Neural cell (in vitro differentiated cells): Measurements from ENCODE around the gene PROKR2. TPM values are rescaled to one million over a fixed set of nuclear protein-coding genes. Genes with fewer than 3 reads are reported as not detected.

Experiments used
- H2AFZ ChIP-seq: fragments of 200-600, 300-800 bp; sonication (generic), shearing (Covaris generic); 2 replicates; pipeline ENCODE4 v1.6.0; 2014; ENCODE audit warnings: low read depth, mild to moderate bottlenecking, antibody characterized with exemption, low read length, moderate library complexity
- H3F3A ChIP-seq: fragments of 200-600 bp; shearing (Covaris generic); 2 replicates; pipeline ENCODE4 v1.6.1; 2016; ENCODE audit warnings: mild to moderate bottlenecking, moderate library complexity, mixed read lengths, antibody characterized with exemption, low read length; ENCODE audit not compliant: insufficient read depth, poor library complexity, severe bottlenecking
- H3K27ac ChIP-seq: fragments of 200-600, 300-800 bp; sonication (generic), shearing (Covaris generic); 2 replicates; pipeline ENCODE4 v1.5.1; 2014; ENCODE audit warnings: mild to moderate bottlenecking, low read length, moderate library complexity
- H3K27me3 ChIP-seq: fragments of 300-800, 200-600 bp; sonication (generic), shearing (Covaris generic); 2 replicates; pipeline ENCODE4 v1.6.0; 2014; ENCODE audit warnings: mild to moderate bottlenecking, low read depth, low read length, moderate library complexity; ENCODE audit not compliant: insufficient read depth
- H3K36me3 ChIP-seq: fragments of 300-800, 200-600 bp; sonication (generic), shearing (Covaris generic); 2 replicates; pipeline ENCODE4 v1.5.1; 2014; ENCODE audit warnings: mild to moderate bottlenecking, antibody characterized with exemption, low read length, moderate library complexity; ENCODE audit not compliant: insufficient read depth
- H3K4me2 ChIP-seq: fragments of 300-800, 200-600 bp; sonication (generic), shearing (Covaris generic); 2 replicates; pipeline ENCODE4 v1.6.0; 2014; ENCODE audit warnings: mild to moderate bottlenecking, low read length
- H3K4me3 ChIP-seq: fragments of 300-800, 200-600 bp; sonication (generic), shearing (Covaris generic); 2 replicates; pipeline ENCODE4 v1.5.1; 2014; ENCODE audit warnings: mild to moderate bottlenecking, low read length, moderate library complexity
- H3K79me2 ChIP-seq: fragments of 200-600 bp; shearing (Covaris generic); replicated peaks from 2 replicates; pipeline ENCODE4 v1.6.0; 2014; ENCODE audit warnings: mild to moderate bottlenecking, low read length, moderate library complexity; ENCODE audit not compliant: insufficient read depth
- H3K9ac ChIP-seq: fragments of 300-800, 200-600 bp; sonication (generic), shearing (Covaris generic); 2 replicates; pipeline ENCODE4 v1.6.1; 2016; ENCODE audit warnings: mild to moderate bottlenecking, low read length, mixed read lengths
- H3K9me2 ChIP-seq: fragments of 200-600 bp; shearing (Covaris generic); 2 replicates; pipeline ENCODE4 v1.6.1; 2016; ENCODE audit warnings: mild to moderate bottlenecking, low read length, mixed read lengths; ENCODE audit not compliant: insufficient read depth
- H3K9me3 ChIP-seq: fragments of 200-600, 300-800 bp; sonication (generic), shearing (Covaris generic); 2 replicates; pipeline ENCODE4 v1.6.1; 2016; ENCODE audit warnings: mild to moderate bottlenecking, mixed run types, low read length, moderate library complexity, mixed read lengths
- H4K20me1 ChIP-seq: fragments of 200-600 bp; shearing (Covaris generic); 2 replicates; pipeline ENCODE4 v1.6.1; 2016; ENCODE audit warnings: mild to moderate bottlenecking, mixed run types; ENCODE audit not compliant: insufficient read depth
- CTCF ChIP-seq: fragments of 450-650 bp; IDR thresholded peaks from 2 replicates; pipeline ENCODE4 v1.5.1; 2014; ENCODE audit warnings: antibody characterized with exemption, mild to moderate bottlenecking, moderate library complexity; ENCODE audit not compliant: poor library complexity, severe bottlenecking
- EP300 ChIP-seq: fragments of 450-650 bp; conservative IDR thresholded peaks from 2 replicates; pipeline ENCODE4 v1.6.1; 2014; ENCODE audit warnings: antibody characterized with exemption, mild to moderate bottlenecking, moderate library complexity; ENCODE audit not compliant: poor library complexity, severe bottlenecking
- EZH2 ChIP-seq: fragments of 200-600, 300-800 bp; shearing (Covaris generic), sonication (generic); IDR thresholded peaks from 2 replicates; pipeline ENCODE4 v1.6.1; 2014; ENCODE audit warnings: antibody characterized with exemption, low read length, borderline replicate concordance, mild to moderate bottlenecking; ENCODE audit not compliant: insufficient read depth, poor library complexity, severe bottlenecking
- MXI1 ChIP-seq: fragments of 450-650 bp; conservative IDR thresholded peaks from 2 replicates; pipeline ENCODE4 v1.6.1; 2014; ENCODE audit warnings: antibody characterized with exemption, mild to moderate bottlenecking; ENCODE audit not compliant: poor library complexity, severe bottlenecking
- POLR2AphosphoS5 ChIP-seq: IDR thresholded peaks from 2 replicates; pipeline ENCODE4 v1.6.1; 2012
- RAD21 ChIP-seq: fragments of 450-650 bp; conservative IDR thresholded peaks from 2 replicates; pipeline ENCODE4 v1.6.1; 2014; ENCODE audit warnings: antibody characterized with exemption, mild to moderate bottlenecking, moderate library complexity
- SMC3 ChIP-seq: fragments of 450-650 bp; conservative IDR thresholded peaks from 2 replicates; pipeline ENCODE4 v1.6.1; 2014; ENCODE audit warnings: antibody characterized with exemption, mild to moderate bottlenecking, moderate library complexity; ENCODE audit not compliant: poor library complexity
- TAF1 ChIP-seq: IDR thresholded peaks from 2 replicates; pipeline ENCODE4 v1.6.1; 2012; ENCODE audit warnings: low read depth
- polyA plus RNA-seq: library from polyadenylated mRNA; depleted of rRNA; stranded (reverse); fragments of >200 nt; gene quantifications from 2 replicates; pipeline ENCODE4 v1.2.3, GENCODE V29; 2014
- TF ChIP-seq, protein P1 (sequence below): IDR thresholded peaks from 2 replicates; pipeline ENCODE4 v1.6.1; 2012; ENCODE audit warnings: borderline replicate concordance

Gene PROKR2
- polyA plus RNA-seq, 1 donor from 2014 or later: not detected

DNA sequence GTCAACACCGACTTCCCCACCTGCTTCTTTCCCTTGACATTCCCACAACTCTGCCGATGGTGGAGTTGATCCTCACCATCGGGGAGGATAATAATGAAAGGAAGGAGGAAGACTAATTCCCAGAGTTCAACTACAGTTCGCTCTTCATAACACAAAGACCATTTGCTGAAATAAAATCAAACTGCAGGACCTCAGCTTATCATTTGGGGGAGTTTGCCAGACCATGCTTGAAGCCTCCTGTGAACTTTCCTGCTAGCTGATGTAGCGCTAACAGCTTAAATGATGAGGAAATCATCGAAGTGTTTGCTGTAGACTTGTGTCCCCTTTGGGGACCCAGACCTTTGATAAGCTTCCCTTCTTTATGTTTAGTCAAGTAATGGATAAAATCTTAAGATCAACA is 26.2 kb downstream of the PROKR2 start:
- Histone ChIP-seq H3K4me3 (no peak overlapping the region), H3K9me2 (no peaks in the 10 kb centered on the region), H3K9ac (no peak overlapping the region), H3K27me3 (no peaks in the 10 kb centered on the region), H3K79me2 (no peaks in the 10 kb centered on the region), H3K4me2 (no peak overlapping the region), H4K20me1 (no peaks in the 10 kb centered on the region), H2AFZ (no peak overlapping the region), H3K36me3 (no peaks in the 10 kb centered on the region), H3K27ac (no peak overlapping the region), H3K9me3 (no peaks in the 10 kb centered on the region), H3F3A (no peaks in the 10 kb centered on the region)
- TF ChIP-seq MXI1 (no peak), RAD21 (no peak), EP300 (no peak), EZH2 (no peak), SMC3 (no peak), TAF1 (no peak), CTCF (no peak), POLR2AphosphoS5 (no peak)
- TF ChIP-seq, protein P1, sequence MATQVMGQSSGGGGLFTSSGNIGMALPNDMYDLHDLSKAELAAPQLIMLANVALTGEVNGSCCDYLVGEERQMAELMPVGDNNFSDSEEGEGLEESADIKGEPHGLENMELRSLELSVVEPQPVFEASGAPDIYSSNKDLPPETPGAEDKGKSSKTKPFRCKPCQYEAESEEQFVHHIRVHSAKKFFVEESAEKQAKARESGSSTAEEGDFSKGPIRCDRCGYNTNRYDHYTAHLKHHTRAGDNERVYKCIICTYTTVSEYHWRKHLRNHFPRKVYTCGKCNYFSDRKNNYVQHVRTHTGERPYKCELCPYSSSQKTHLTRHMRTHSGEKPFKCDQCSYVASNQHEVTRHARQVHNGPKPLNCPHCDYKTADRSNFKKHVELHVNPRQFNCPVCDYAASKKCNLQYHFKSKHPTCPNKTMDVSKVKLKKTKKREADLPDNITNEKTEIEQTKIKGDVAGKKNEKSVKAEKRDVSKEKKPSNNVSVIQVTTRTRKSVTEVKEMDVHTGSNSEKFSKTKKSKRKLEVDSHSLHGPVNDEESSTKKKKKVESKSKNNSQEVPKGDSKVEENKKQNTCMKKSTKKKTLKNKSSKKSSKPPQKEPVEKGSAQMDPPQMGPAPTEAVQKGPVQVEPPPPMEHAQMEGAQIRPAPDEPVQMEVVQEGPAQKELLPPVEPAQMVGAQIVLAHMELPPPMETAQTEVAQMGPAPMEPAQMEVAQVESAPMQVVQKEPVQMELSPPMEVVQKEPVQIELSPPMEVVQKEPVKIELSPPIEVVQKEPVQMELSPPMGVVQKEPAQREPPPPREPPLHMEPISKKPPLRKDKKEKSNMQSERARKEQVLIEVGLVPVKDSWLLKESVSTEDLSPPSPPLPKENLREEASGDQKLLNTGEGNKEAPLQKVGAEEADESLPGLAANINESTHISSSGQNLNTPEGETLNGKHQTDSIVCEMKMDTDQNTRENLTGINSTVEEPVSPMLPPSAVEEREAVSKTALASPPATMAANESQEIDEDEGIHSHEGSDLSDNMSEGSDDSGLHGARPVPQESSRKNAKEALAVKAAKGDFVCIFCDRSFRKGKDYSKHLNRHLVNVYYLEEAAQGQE: no peak

- H3K4me2 ChIP-seq: no peak overlapping the region
- no peak for TF ChIP-seq SMC3
- TF ChIP-seq CTCF: no peak
- no peak for TF ChIP-seq MXI1
- no peak for TF ChIP-seq RAD21
- no peak for TF ChIP-seq POLR2AphosphoS5
- TF ChIP-seq EZH2: no peak
- TF ChIP-seq EP300: no peak
- H3K4me3 ChIP-seq: no peak overlapping the region
- no peaks in the 10 kb centered on the region for H3K79me2 ChIP-seq
- H3K27ac ChIP-seq: no peak overlapping the region
- no peaks in the 10 kb centered on the region for H3K9me2 ChIP-seq
- H3K9ac ChIP-seq: no peak overlapping the region
- no peaks in the 10 kb centered on the region for H3K27me3 ChIP-seq
- H3K9me3 ChIP-seq: no peaks in the 10 kb centered on the region
- H3F3A ChIP-seq: no peaks in the 10 kb centered on the region
- no peaks in the 10 kb centered on the region for H4K20me1 ChIP-seq
- H3K36me3 ChIP-seq: no peaks in the 10 kb centered on the region
- H2AFZ ChIP-seq: no peak overlapping the region
These were observed 34.2 kb downstream of the PROKR2 start for GRCh38 chr20:5282561-5282960.
